ENCODE results near the gene IFIT2.

Gene IFIT2

DNA sequence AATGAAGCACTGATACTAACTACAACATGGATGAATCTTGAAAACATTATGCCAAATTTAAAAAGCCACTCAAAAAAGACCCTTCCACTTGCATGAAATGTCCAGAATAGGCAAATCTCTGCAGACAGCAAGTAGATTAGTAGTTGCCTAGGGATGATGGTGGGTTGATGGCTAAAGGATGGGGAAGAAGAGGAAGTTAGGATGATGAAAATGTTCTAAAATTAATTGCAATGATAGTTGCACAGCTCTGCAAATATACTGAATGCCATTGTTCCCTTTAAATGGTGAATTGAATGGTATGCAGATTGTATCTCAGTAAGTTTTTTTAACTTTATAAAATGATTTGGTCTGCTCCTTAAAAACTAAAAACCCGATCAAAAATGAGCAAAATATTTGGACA is 43.0 kb upstream of the IFIT2 start:
- TF ChIP-seq, protein P1, sequence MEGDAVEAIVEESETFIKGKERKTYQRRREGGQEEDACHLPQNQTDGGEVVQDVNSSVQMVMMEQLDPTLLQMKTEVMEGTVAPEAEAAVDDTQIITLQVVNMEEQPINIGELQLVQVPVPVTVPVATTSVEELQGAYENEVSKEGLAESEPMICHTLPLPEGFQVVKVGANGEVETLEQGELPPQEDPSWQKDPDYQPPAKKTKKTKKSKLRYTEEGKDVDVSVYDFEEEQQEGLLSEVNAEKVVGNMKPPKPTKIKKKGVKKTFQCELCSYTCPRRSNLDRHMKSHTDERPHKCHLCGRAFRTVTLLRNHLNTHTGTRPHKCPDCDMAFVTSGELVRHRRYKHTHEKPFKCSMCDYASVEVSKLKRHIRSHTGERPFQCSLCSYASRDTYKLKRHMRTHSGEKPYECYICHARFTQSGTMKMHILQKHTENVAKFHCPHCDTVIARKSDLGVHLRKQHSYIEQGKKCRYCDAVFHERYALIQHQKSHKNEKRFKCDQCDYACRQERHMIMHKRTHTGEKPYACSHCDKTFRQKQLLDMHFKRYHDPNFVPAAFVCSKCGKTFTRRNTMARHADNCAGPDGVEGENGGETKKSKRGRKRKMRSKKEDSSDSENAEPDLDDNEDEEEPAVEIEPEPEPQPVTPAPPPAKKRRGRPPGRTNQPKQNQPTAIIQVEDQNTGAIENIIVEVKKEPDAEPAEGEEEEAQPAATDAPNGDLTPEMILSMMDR (conservative IDR thresholded peaks at IDR 0.05; ENCODE audit: low read depth, low read length) = no peak
- H3K4me3 ChIP-seq (ENCODE audit: low read depth, low read length) = no peak overlapping the region
- DNase-seq (ENCODE audit: low read depth) = no peak

DNA sequence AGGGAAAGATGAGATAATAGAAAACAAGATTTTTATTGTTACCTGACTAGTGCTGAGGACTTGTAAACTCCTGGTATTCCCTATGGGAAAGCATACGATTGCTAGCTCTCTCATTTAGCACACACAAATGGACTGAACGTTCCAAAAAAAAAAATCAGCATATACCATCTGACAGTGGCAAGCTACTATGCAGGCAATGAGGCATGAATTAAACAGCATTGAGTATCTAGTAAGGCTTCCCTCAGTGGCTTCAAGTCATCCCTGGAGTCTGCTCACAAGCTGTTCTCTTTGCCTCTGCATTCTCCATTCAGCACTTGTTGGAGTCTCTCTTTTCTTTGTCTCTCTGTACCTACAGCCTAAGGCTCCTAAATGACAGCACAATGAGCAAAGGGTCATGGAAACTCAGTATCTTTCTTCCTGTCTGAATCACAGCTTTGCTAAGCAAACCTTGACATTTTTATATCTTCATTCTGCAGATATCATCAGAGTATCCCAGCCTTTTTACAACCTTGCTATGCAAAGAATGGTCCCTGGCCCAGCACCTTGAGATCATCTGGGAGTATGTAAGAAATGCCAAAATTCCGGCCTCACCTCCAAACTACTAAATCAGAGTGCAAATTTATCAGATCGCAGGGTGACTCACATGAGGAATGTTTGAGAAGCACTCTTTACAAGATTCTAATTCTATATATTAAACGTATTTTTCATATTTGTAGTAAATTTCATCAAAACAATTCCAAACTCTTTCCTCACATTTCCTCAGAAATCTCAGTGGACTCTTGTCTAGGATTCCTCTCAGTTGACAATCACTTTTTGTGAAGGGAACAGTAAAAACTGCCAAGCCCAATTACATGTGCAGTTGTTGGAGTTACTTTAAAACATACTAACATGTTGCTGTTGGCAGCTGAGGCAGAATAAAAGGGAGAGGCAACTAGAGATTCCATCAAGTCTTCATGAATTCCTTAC is 39.5 kb upstream of the IFIT2 start:
- TF ChIP-seq, protein P1 (conservative IDR thresholded peaks at IDR 0.05; ENCODE audit: low read depth, low read length) = no peak
- H3K4me3 ChIP-seq (ENCODE audit: low read depth, low read length) = no peak overlapping the region
- DNase-seq (ENCODE audit: low read depth) = no peak

DNA sequence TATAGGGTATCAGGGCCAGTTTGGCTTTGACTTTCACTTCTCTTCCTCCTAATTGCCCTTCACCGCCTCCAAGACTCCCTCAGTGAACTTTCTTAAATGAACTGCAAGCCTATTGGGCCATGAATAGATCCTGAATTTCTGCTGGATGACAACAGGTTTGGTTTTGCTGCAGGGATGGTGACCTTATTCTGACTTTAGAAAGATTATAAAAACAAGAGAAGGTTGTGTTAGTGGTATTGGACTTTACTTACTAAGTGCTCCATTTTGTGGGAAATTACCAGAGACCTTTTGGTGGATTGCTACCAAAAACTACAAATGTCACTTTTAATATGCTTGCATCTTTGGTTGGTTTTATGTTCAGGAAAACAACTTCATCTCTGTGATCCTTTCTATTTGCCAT is 38.8 kb upstream of the IFIT2 start:
- TF ChIP-seq, protein P1 (conservative IDR thresholded peaks at IDR 0.05; ENCODE audit: low read depth, low read length) = no peak
- no peak for DNase-seq (ENCODE audit: low read depth)
- H3K4me3 ChIP-seq (ENCODE audit: low read depth, low read length) = no peak overlapping the region

DNA sequence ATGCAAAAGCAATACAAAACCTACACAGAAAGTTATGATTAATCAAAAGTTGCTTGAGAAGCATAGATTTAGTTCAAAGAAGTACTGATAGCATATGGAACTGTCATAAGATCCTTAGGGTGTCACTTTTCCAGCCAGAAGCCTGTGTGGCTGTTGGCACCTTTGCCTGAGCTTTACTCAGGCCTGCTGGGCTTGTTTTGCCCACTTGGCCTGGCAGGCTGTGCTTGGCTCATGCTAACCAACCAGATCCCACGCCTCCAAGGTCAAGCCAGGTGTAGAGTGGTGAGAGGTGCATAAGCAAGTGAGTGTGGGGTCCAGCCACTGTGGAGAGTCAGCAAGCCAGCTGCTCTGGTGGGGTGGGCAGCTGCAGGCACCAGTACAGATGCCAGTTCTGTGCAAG is 38.3 kb upstream of the IFIT2 start:
- TF ChIP-seq, protein P1 (conservative IDR thresholded peaks at IDR 0.05; ENCODE audit: low read depth, low read length) = no peak
- DNase-seq (ENCODE audit: low read depth) = no peak
- H3K4me3 ChIP-seq (ENCODE audit: low read depth, low read length) = no peak overlapping the region

DNA sequence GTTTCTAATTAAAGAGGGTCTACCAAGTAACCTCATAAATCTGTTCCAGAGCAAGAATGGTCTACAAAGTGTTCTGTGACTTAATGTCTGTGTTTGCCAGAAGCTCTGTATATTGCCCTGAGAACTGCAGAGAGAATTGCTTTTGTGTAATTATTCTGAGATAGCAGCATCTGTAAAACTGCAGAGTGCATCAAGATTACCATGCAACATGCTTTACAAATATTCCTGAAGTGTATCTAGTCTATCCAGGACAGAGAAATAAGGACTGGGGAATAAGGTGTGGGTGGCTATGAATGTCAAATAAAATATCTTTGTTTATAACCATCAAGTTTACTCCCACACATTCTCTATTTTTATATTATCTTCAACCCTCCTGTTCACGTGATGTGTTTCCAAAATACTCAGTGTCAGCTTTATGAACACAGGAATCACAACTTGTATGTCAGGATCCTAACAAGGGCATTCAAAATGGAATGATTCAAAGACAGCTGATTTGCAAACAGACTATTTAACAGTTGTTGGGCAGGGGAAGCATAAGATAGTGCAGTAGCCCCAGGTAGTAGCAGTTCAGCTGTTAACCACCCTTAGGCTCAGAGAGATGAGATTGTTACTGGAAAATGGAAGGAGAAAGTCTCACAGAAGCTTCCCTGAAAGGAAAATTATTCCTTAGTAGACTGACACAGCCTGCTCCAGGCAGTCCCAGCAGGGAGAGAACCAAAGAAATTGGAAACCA is 35.0 kb upstream of the IFIT2 start:
- H3K4me3 ChIP-seq (ENCODE audit: low read depth, low read length) = no peak overlapping the region
- no peak for DNase-seq (ENCODE audit: low read depth)
- TF ChIP-seq, protein P1 (conservative IDR thresholded peaks at IDR 0.05; ENCODE audit: low read depth, low read length) = no peak

DNA sequence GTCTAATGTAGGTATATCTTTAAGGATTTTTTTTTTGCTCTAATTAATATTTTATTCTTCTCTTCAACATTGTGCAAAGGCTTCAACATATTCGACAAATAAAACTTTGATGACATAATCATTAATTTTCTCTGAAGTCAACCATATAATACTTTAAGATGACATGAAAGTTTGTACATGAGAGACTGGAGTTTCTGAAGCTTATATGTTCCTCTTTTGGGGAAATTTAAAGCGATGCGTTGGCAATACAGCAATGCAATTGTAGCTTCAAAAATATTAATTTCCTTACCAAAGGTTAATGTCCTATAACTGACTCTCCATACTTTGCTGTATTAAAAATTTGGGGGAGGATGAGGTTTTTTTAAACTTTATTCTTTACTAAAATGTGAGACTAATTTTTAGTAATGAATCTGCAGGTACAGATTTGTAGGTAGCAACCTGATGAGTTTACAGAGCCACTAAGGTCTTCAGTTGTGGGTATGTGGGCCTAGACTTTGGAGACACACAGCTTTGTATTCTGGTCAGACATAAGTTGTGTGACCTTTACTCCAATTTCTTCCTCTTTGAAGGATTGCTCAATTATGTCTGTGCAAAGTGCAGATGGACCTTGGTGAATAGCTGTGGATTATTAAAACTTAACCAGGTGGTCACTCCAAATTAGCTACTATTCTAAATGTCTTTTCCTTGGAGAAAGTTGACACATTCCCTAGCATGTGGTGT is 32.3 kb upstream of the IFIT2 start:
- no peak overlapping the region for H3K4me3 ChIP-seq (ENCODE audit: low read depth, low read length)
- DNase-seq (ENCODE audit: low read depth) = peak; percentile 50
- TF ChIP-seq, protein P1 (conservative IDR thresholded peaks at IDR 0.05; ENCODE audit: low read depth, low read length) = no peak
